ENCODE results near the gene LCT.

DNA sequence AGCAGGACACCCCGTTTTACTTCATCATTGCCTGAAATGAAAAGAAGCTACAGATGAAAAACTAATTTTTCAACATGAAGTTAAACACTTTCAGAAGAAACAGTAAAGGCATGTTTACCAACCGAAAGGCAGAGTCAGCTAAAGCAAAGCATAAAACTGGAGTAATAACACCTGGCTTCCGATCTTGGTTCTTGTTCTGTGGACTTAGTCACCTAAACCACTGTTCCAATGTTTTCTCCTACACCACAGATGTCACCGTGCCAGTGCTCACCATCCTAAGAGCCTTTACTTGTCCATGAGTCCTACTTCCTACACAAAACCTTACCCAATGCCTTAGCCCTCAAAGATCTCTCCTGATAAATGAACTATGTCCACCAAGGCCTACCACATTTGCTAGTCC is 25.7 kb upstream of the LCT start:
- TF ChIP-seq CREB5 (CRISPR knock-in tag; IDR thresholded peaks at IDR 0.05; ENCODE audit: low read depth) = no peak
- no peak for TF ChIP-seq ARNTL (CRISPR knock-in tag; IDR thresholded peaks at IDR 0.05; ENCODE audit: borderline replicate concordance, low read depth)
- no peak for TF ChIP-seq TSHZ2 (CRISPR knock-in tag; IDR thresholded peaks at IDR 0.05)
- TF ChIP-seq, protein P1, sequence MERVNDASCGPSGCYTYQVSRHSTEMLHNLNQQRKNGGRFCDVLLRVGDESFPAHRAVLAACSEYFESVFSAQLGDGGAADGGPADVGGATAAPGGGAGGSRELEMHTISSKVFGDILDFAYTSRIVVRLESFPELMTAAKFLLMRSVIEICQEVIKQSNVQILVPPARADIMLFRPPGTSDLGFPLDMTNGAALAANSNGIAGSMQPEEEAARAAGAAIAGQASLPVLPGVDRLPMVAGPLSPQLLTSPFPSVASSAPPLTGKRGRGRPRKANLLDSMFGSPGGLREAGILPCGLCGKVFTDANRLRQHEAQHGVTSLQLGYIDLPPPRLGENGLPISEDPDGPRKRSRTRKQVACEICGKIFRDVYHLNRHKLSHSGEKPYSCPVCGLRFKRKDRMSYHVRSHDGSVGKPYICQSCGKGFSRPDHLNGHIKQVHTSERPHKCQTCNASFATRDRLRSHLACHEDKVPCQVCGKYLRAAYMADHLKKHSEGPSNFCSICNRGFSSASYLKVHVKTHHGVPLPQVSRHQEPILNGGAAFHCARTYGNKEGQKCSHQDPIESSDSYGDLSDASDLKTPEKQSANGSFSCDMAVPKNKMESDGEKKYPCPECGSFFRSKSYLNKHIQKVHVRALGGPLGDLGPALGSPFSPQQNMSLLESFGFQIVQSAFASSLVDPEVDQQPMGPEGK (CRISPR knock-in tag; IDR thresholded peaks at IDR 0.05; ENCODE audit: borderline replicate concordance) = no peak
- no peak for TF ChIP-seq RARB (CRISPR knock-in tag; IDR thresholded peaks at IDR 0.05)
- TF ChIP-seq BACH2 (CRISPR knock-in tag; IDR thresholded peaks at IDR 0.05; ENCODE audit: borderline replicate concordance) = no peak
- TF ChIP-seq TOX (CRISPR knock-in tag; IDR thresholded peaks at IDR 0.05; ENCODE audit: borderline replicate concordance) = no peak
- TF ChIP-seq ZFP3 (CRISPR knock-in tag; IDR thresholded peaks at IDR 0.05) = no peak
- no peak for TF ChIP-seq ZC3H10 (CRISPR knock-in tag; IDR thresholded peaks at IDR 0.05)
- TF ChIP-seq, protein P2, sequence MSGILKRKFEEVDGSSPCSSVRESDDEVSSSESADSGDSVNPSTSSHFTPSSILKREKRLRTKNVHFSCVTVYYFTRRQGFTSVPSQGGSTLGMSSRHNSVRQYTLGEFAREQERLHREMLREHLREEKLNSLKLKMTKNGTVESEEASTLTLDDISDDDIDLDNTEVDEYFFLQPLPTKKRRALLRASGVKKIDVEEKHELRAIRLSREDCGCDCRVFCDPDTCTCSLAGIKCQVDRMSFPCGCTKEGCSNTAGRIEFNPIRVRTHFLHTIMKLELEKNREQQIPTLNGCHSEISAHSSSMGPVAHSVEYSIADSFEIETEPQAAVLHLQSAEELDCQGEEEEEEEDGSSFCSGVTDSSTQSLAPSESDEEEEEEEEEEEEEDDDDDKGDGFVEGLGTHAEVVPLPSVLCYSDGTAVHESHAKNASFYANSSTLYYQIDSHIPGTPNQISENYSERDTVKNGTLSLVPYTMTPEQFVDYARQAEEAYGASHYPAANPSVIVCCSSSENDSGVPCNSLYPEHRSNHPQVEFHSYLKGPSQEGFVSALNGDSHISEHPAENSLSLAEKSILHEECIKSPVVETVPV (CRISPR knock-in tag; IDR thresholded peaks at IDR 0.05) = no peak
- TF ChIP-seq CSDC2 (CRISPR knock-in tag; IDR thresholded peaks at IDR 0.05) = no peak
- TF ChIP-seq SNAI2 (CRISPR knock-in tag; IDR thresholded peaks at IDR 0.05) = no peak
- TF ChIP-seq ZNF8 (CRISPR knock-in tag; IDR thresholded peaks at IDR 0.05) = no peak
